NCI-H1417 treated with DMSO at 0.1 percent for 48 hours (cell line): ENCODE results near the gene HMCN2.

Source experiments
- DNase-seq: peaks from one replicate; lab custom pipeline; 2025; lab: John Stamatoyannopoulos, UW

Gene HMCN2

DNA sequence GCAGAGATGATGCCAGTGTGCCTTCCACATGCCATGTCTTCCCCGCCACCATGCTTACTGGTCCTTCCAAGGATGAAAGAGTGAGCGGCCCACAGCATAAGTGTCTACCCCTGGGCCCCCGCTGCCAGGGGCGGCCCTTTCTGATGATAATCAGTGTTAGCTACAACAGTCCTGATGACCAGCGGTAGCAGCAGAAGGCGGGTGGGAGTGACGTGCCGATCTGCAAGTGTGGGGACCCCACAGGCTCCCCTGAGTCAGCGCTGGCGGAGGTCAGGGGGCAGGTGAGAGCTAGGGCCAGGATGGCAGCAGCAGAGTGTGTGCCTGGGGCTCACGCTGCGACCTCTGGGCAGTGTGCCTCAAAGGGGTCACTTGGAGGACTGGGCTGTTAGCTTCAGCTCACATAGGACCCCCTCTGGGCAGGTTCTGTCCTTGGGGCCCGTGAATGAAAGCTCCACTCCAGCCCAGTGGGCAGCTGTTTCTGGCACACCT, 80.4 kb downstream of the HMCN2 start:
- no peak for DNase-seq

GRCh38 chr9:130346431-130346830, 80.9 kb downstream of the HMCN2 start:
- DNase-seq = no peak

GRCh38 chr9:130347036-130347435, 81.5 kb downstream of the HMCN2 start:
- no peak for DNase-seq

GRCh38 chr9:130347931-130348330, 82.4 kb downstream of the HMCN2 start:
- no peak for DNase-seq

- DNase-seq = no peak
Observed at GRCh38 chr9:130348341-130348740, 82.8 kb downstream of the HMCN2 start.

- DNase-seq = no peak
Observed at GRCh38 chr9:130348881-130349280, 83.3 kb downstream of the HMCN2 start.

- DNase-seq = no peak
Observed at GRCh38 chr9:130349398-130349797, 83.8 kb downstream of the HMCN2 start.

GRCh38 chr9:130351343-130351742, 85.8 kb downstream of the HMCN2 start:
- no peak for DNase-seq

- DNase-seq = no peak
Observed at GRCh38 chr9:130352081-130352480, 86.5 kb downstream of the HMCN2 start.

DNA sequence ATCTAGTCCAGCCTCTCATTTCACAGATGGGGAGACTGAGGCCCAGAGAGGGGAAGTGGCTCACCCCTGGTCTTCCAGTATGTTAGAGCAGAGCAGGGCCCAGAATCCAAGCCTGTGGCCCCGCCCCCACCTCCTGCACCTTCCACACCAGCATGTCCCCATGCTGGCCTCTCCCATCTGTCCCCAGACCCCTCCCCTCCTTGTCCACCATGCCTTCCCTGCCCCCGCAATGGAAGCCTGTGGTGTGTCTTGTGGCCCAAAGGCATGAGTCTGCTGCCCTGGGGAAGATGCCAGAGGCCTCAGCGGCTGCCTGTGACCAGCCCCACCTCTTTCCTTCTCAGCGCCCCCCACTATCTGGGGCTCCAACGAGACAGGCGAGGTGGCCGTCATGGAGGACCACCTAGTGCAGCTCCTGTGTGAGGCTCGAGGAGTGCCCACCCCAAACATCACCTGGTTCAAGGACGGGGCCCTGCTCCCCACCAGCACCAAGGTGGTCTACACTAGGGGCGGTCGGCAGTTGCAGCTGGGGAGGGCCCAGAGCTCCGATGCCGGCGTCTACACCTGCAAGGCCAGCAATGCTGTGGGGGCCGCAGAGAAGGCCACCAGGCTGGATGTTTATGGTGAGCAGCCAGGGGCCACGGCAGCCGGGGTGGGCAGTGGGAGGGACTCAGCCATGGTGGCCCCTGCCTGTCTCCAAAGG, 87.2 kb downstream of the HMCN2 start:
- DNase-seq = no peak

- DNase-seq = no peak
Observed at GRCh38 chr9:130354378-130354777, 88.8 kb downstream of the HMCN2 start.

DNA sequence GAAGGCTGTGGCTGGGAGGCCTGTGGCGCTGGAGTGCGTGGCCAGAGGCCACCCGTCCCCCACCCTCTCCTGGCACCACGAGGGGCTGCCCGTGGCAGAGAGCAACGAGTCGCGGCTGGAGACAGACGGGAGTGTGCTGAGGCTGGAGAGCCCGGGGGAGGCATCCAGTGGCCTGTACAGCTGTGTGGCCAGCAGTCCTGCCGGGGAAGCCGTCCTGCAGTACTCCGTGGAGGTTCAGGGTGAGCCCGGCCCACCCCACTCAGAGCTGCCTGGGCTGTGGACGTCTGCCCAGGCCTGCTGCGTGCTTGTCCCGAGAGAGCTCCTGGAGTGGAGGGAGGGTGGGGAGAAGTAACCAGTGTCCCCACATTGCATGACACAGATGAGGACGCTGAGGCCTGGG, 89.2 kb downstream of the HMCN2 start:
- no peak for DNase-seq

- no peak for DNase-seq
Observed at GRCh38 chr9:130356033-130356432, 90.5 kb downstream of the HMCN2 start.

DNA sequence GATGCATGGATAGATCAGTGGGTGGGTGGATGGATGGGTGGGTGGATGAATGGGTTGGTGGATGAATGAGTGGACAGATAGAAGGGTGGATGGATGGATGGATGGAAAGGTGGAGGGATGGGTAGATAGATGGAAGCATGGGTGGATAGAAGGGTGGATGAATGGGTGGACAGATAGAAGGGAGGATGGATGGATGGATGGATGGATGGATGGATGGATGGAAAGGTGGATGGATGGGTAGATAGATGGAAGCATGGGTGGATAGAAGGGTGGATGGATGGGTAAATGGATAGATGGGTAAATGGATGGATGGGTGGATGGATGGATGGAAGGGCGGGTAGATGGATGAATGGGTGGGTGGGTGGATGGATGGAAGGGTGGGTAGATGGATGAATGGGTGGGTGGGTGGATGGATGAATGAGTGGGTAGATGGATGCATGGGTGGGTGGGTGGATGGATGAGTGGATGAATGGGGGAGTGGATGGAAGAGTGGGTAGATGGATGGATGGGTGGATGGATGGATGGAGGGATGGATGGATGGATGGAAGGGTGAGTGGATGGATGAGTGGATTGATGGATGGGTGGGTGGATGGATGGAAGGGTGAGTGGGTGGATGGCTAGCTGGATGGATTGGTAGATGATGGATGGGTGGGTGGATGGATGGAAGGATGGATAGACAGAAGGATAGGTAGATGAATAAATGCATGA, 91.5 kb downstream of the HMCN2 start:
- DNase-seq = no peak

DNA sequence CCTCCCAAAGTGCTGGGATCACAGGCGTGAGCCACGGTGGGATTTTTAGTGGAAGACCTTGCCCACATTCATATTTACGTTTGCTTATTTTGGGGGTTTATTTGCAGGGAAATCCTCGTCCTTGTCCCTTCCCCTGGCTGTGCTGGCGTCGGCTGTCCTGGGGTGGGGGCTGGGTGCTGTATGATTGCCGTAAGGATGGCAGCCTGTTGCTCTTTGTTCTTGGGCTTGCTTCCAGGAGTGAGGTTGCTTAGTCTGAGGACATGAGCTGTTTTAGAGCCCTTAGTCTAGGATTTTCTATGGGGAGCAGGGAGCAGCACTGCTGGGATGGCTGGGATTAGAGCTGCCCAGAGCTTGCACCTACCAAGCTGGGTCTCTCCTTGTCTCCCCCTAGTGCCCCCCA, 93.4 kb downstream of the HMCN2 start:
- DNase-seq = no peak

GRCh38 chr9:130359819-130360218, 94.3 kb downstream of the HMCN2 start:
- no peak for DNase-seq

DNA sequence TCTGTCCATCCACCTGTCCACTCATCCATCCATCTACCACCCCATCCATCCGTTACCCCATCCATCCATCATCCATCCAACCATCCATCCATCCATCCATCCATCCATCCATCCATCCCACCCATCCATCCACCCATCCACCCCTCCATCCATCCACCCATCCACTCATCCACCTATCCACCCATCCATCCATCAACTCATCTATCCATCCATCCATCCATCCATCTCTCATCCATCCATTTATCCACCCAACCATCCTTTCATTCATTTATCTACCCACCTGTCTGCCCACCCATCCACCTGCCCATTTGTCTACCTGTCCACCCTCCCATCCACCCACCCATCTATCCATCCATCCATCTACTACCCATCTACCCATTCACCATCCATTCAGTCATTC, 95.1 kb downstream of the HMCN2 start:
- DNase-seq = no peak

DNA sequence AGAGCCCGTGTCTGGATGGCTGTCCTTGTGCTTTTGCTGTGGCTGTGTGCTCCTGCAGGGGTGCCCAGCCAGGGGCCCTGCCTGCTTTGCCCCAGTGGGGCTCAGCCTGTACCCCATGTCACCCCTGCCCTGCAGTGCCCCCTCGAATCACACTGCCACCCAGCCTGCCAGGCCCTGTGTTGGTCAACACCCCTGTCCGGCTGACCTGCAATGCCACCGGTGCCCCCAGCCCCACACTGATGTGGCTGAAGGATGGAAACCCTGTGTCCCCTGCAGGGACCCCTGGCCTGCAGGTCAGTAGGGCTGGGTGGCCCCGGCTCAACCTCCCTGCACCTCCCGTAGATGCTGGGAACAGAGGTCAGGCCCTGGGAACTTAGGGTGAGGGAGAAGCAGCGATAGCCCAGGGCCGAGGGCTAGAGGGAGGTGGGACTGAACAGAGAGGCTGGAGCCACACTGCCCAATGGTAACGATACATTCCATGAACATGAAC, 96.4 kb downstream of the HMCN2 start:
- DNase-seq = no peak

DNA sequence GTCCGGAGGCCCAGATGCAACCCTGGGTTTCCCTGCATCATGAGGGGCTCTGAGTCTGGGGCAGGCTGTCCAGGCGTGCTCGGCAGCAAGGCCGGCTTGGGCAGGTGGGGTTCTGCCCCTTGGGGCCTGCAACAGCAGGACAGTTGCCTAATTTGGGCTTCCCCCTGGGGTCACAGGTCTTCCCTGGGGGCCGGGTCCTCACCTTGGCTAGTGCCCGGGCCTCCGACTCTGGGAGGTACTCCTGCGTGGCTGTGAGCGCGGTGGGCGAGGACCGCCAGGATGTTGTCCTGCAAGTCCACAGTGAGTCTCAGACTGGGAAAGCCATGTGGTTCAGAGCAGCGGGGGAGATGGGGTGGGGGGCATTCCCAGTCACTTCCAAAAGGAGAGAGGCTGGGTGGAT, 97.1 kb downstream of the HMCN2 start:
- DNase-seq = no peak

- DNase-seq = no peak
Observed at GRCh38 chr9:130363755-130364404, 98.3 kb downstream of the HMCN2 start.

DNA sequence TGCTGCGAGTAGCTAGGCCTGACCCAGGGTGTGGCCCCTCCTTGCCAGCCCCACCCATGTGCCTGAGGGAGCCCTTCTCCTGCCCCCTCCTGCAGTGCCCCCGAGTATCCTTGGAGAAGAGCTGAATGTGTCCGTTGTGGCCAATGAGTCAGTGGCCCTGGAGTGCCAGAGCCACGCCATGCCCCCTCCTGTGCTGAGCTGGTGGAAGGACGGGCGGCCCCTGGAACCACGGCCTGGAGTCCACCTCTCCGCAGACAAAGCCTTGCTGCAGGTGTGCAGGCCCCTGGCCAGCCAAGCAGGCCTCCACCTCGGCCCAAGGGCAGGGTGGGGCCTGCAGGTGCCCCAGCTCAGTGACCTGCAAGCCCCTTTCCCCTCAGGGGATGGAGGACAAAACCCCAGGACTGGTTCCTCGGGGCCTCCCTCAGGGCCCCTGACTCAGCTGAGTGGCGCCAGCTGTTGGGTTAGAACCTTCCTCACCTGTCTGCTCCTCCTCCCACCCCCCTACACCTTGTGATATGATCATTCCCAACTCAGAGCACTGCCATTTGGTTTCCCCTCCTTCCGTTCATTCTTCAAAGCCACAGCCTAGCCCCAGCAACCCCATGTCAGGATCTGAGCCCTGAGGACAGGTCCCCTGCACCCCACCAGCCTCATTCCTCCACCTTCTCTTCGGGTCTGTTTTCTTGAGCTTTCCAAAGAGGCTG, 99.2 kb downstream of the HMCN2 start:
- no peak for DNase-seq

GRCh38 chr9:130365323-130365721, 99.8 kb downstream of the HMCN2 start:
- no peak for DNase-seq
